Cardiac septum (tissue), 1 donor: ENCODE results near the gene TRAF3IP1. TPM values are rescaled to one million over a fixed set of nuclear protein-coding genes. Genes with fewer than 3 reads are reported as not detected.
"Not testable (repeated sequence)": the region's sequence is repeated elsewhere in the genome, so short reads cannot be mapped to it uniquely, and the experiment has no call there.

Experiments
- DNase-seq: peaks from one replicate; pipeline ENCODE4 v3.0.0-alpha.2; 2020; ENCODE audit warnings: low spot score
- intact Hi-C: fragments of 100-400 bp; cut with DNase I; formaldehyde crosslinking; loops from one replicate; pipeline ENCODE4 v1.14.0; 2022
- total RNA-seq: library from RNA; stranded (reverse); fragmentation: NEBNext Ultra II Directional; extraction: Animal tissue kit (Norgen Biotek cat#: 25700); gene quantifications from one replicate; pipeline ENCODE4 v1.2.1, GENCODE V29; 2021
- donor health status: DM: no; HTN: no; CAD: no.

Gene TRAF3IP1
- total RNA-seq, 1 donor from 2014 or later, result 16.3 TPM

- intact Hi-C loops, result no loop called here
- no peak for DNase-seq
These were observed 15.0 kb upstream of the TRAF3IP1 start for GRCh38 chr2:238305092-238305862.

DNA sequence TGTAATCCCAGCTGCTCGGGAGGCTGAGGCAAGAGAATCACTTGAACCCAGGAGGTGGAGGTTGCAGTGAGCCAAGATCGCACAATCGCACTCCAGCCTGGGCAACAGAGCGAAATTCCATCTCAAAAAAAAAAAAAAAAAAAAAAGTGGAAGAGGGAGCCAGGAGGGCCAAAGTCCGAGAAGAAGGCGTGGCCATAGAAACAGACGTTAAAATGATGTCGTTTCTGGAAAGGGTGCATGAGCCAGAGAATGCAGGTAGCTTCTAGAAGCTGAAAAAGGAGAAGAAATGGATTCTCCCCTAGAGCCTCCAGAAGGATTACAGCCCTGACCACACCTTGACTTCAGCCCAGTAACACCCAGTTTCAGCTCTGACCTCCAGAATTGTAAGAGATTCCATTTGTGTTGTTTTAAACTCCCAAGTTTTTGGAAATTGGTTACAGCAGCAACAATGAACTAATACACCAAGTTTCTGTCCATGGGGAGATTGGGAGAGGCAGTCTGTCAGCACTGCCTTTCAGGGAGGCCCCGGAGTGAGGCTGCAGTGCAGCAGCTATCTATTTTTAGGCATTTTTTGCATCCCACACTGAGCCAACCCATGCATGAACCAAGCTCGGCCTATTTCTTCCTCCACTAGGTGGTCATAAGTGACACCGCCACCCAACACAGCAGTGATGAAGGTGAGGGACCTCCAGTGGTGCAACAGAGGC is 14.2 kb upstream of the TRAF3IP1 start:
- DNase-seq, result no peak
- intact Hi-C loops, result no loop called here

DNA sequence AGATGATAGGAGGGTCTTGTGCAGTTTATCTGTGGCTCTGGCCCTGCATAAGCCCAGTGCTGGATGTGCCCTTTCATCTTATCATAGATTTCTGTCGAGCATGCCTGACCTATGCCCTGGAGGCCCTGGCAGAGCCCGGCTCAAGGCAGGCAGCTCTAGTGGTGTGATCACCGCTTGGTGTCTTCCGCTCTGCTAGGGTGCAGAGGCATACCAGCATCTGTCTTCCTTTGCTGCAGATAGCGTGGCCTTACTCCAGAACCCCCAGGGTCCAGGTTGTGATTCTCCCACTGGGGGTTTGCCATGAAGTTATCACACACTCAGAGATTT is 13.7 kb upstream of the TRAF3IP1 start:
- no peak for DNase-seq
- intact Hi-C loops, result no loop called here

DNA sequence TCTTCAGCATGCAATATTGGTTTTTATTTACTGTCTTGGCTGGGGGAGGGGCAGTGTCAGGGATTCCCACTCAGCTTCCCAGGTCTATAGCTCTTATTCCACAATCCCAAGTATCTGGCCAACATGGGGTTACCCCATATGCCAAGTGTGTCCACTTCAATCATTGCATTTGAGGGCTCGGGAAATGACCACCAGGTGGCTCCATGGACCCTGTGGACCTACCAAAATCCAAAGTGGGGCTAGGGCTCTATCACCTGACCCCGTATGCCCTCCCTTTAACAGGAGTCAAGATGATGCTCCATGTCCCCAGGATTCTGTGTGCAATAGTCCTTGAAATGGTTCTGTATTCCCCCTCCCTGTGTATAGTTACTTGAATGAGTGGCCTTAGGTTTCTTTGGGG is 12.1 kb upstream of the TRAF3IP1 start:
- DNase-seq, result no peak
- intact Hi-C loops, result no loop called here

DNA sequence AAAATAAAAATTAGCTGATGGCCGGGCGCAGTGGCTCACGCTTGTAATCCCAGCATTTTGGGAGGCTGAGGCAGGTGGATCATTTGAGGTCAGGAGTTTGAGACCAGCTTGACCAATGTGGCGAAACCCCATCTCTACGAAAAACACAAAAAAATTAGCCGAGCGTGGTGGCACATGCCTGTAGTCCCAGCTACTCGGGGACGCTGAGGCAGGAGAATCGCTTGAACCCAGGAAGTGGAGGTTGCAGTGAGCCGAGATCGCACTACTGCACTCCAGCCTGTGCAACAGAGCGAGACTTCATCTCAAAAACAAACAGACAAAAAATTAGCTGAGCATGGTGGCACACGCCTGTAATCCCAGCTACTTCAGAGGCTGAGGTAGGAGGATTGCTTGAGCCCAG is 9.6 kb upstream of the TRAF3IP1 start:
- intact Hi-C loops, DNase-seq: not testable (repeated sequence)

GRCh38 chr2:238313289-238313990 is 6.9 kb upstream of the TRAF3IP1 start:
- intact Hi-C loops, result no loop called here
- DNase-seq, result no peak

- intact Hi-C loops, result no loop called here
These were observed 6.3 kb upstream of the TRAF3IP1 start for GRCh38 chr2:238313991-238314350.

GRCh38 chr2:238314576-238314975 is 5.7 kb upstream of the TRAF3IP1 start:
- intact Hi-C loops, result no loop called here
- DNase-seq, result no peak

More at GRCh38 chr2:238313991-238314350, 6.3 kb upstream of the TRAF3IP1 start:
- DNase-seq, result no peak

GRCh38 chr2:238315031-238315595 is 5.2 kb upstream of the TRAF3IP1 start:
- no peak for DNase-seq
- intact Hi-C loops, result no loop called here

DNA sequence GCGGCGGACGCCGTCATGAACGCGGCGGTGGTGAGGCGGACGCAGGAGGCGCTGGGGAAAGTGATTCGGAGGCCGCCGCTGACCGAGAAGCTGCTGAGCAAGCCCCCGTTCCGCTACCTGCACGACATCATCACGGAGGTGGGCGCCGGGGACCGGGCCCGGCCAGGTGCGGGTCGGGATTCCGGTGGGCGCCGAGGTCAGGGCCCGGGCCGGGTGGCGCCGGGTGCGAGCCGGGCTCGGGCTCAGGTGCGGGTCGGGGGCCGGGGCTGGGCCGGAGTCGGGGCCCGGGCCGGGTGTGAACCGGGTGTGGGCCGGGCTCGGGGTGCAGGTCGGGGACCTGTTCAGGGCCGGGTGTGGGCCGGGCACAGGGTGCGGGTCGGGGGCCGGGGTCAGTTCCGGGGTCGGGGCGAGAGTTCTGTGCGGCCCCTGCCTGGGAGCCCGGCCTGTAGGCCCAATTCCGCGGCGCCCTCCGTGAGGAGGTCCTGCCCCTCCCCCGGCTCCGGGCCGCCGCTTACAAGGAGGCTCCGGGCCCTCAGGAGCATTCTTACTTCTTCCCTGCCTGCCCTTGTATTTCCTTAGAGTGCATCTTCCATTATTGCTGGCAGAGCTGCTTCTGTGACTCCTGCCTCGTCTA is 447 bp downstream of the TRAF3IP1 start:
- no peak for DNase-seq
- intact Hi-C loops, result loop anchor here (2.0 kb wide), 1 partner anchor 32 kb away; the partner anchor contains the start of gene PER2

- intact Hi-C loops, result loop anchor here (2.0 kb wide), 1 partner anchor 33 kb away; the partner anchor contains the start of gene PER2
- peak; percentile 33 for DNase-seq
These were observed 1.1 kb downstream of the TRAF3IP1 start for GRCh38 chr2:238321467-238321866.

- intact Hi-C loops, result no loop called here
- peak; percentile 68 for DNase-seq
These were observed 1.7 kb downstream of the TRAF3IP1 start for GRCh38 chr2:238322001-238322411.

DNA sequence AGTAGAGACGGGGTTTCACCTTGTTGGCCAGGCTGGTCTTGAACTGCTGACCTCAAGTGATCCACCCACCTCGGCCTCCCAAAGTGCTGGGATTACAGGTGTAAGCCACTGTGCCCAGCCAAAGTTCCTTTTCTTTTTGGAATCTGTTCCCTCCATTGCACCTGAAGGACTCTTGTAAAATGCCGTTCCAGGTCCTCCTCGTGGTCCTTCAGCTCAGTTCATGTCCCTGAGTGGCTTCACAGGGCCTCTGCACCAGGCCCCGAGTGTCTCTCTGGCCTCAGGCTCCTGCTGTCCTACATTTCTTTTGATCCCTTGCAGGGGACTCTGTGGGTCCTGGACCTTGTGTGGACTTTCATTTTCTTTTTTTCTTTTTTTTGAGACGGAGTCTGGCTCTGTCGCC is 3.9 kb downstream of the TRAF3IP1 start:
- peak; percentile 63 for DNase-seq
- intact Hi-C loops, result not testable (repeated sequence)

GRCh38 chr2:238325694-238326093 is 5.4 kb downstream of the TRAF3IP1 start:
- no peak for DNase-seq
- intact Hi-C loops, result no loop called here

- intact Hi-C loops, result no loop called here
- peak; percentile 74 for DNase-seq
These were observed 6.6 kb downstream of the TRAF3IP1 start for GRCh38 chr2:238326801-238327365.

DNA sequence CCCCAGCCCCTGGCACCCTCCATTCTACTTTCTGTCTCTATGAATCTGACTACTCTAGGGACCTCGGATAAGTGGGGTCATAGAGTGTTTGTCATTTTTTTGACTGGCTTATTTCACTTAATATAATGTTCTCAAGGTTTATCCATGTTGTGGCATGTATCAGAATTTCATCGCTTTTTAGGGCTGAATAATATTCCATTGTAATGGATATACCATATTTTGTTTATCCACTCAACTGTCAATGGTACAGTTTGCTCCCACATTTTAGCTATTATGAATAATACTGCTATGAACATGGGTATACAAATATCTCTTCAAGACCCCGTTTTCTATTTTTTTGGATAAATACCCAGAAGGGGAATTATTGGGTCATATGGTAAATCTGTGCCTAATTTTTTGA is 7.4 kb downstream of the TRAF3IP1 start:
- no peak for DNase-seq
- intact Hi-C loops, result no loop called here

DNA sequence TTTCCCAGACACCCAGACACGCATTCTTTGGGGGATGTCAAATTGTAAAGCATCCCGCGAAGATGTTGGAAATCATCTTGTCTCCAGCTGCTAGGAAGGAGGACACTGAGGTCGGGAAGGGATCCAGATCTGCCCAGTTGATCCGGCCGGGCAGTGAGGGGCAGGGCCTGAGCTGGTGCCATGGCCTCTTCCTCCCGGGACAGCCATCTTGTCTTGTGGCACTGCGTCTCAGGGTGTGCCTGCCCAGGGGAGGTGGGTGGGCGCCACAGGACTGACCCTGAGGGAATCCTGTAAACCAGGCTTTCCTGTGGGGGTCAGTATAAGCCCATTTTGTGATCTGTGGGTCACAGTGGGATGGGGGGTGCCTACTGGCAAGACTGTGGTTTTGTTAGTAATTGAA is 10.1 kb downstream of the TRAF3IP1 start:
- intact Hi-C loops, result no loop called here
- peak; percentile 44 for DNase-seq

DNA sequence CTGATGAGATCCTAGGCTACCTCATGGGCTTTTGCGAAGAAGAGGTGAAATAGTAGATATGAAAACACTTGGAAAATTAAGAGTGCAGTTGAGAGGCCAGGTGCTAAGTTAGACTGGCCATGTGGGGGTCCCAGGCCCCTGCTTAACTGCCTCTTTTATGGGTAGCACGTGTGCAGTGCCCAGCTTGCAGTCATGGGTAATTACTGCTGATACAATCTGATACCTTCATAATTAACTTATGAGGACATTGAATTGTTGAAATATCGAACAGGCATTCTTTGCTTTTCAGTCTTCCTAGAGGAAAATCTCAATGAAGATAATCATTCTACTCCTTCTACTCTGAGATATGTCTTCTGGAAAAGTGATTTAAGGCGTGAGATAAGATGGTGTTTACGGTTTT is 11.6 kb downstream of the TRAF3IP1 start:
- no peak for DNase-seq
- intact Hi-C loops, result no loop called here

DNA sequence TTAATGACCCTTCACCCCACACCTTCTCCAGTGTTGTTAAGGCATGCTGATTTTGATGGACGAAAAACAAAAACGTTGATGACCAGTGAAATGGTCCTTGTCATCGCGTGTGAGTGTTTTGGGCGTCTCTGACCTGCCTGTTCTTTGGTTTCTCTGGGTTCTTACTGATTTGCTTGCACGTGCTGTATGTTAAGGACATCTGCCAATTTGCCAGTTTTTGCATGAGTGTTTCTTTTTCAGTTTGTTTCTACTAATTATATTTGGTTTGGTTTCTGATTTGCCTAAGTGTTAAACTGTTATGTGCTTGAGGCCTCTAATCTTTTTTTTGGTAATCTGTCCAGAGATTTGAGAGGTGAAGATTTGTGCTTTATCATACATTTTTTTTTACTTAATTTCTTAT is 14.6 kb downstream of the TRAF3IP1 start:
- intact Hi-C loops, result no loop called here

More for the DNA sequence above, 14.6 kb downstream of the TRAF3IP1 start:
- DNase-seq, result no peak
